ENCODE results near the gene CREB3L4.

- no peak for TF ChIP-seq CTCF (IDR thresholded peaks at IDR 0.05)
- TF ChIP-seq POLR2AphosphoS5 (IDR thresholded peaks at IDR 0.05; ENCODE audit: low read depth, low read length): no peak
- TF ChIP-seq SIN3A (IDR thresholded peaks at IDR 0.05; ENCODE audit: borderline replicate concordance, insufficient read depth, low read depth, low read length): no peak
Measured at GRCh38 chr1:153944827-153945117, 22.9 kb upstream of the CREB3L4 start.

All from Panc1 (cell line).